ENCODE results near the gene RPS6KL1. TPM values are rescaled to one million over a fixed set of nuclear protein-coding genes. Genes with fewer than 3 reads are reported as not detected.

Gene RPS6KL1
- total RNA-seq, 2 donors from 2014 or later: 4.4 to 10.4 TPM

- no peak for DNase-seq
- no peak for TF ChIP-seq CTCF (conservative IDR thresholded peaks at IDR 0.05)
- Histone ChIP-seq H3K4me1 (ENCODE audit: control insufficient read depth, insufficient read depth, low read length) (peaks cover 11% of the 10 kb centered on the region), H3K27me3 (ENCODE audit: control insufficient read depth, insufficient read depth, low read length, poor library complexity, severe bottlenecking) (peaks cover 24% of the 10 kb centered on the region), H3K27ac (ENCODE audit: low read depth, low read length) (no peak overlapping the region), H3K9me3 (ENCODE audit: control insufficient read depth, low read length) (no peaks in the 10 kb centered on the region), H3K9ac (ENCODE audit: extremely low read depth, low read length, poor library complexity, severe bottlenecking) (no peak overlapping the region), H3K36me3 (ENCODE audit: control insufficient read depth, insufficient read depth, low read length) (no peaks in the 10 kb centered on the region), H3K4me3 (ENCODE audit: low read length) (no peak overlapping the region)
- Mint-ChIP-seq H3K4me3 (peak overlapping the region; percentile 43), H3K4me1 (peaks cover 17% of the 10 kb centered on the region), H3K27me3 (ENCODE audit: insufficient read depth) (peaks cover 15% of the 10 kb centered on the region), H3K9me3 (no peaks in the 10 kb centered on the region), H3K36me3 (ENCODE audit: low read depth) (no peaks in the 10 kb centered on the region), H3K27ac (no peak overlapping the region)
- 66 to 81% methylated on average over 10 to 18 of the region's 18 CpGs for WGBS, 2 experiments (ENCODE audit: insufficient coverage in 1 of 2, insufficient read length in 1 of 2)
Measured at GRCh38 chr14:74954232-74954946, 31.3 kb upstream of the RPS6KL1 start.

- no peak overlapping the region for H3K9ac ChIP-seq (ENCODE audit: extremely low read depth, low read length, poor library complexity, severe bottlenecking)
- no peak for TF ChIP-seq CTCF (conservative IDR thresholded peaks at IDR 0.05)
- DNase-seq: no peak
- no peaks in the 10 kb centered on the region for H3K9me3 ChIP-seq (ENCODE audit: control insufficient read depth, low read length)
- Mint-ChIP-seq H3K36me3 (ENCODE audit: low read depth) (no peaks in the 10 kb centered on the region), H3K27ac (no peak overlapping the region), H3K4me1 (peaks cover 17% of the 10 kb centered on the region), H3K9me3 (no peaks in the 10 kb centered on the region), H3K4me3 (no peak overlapping the region), H3K27me3 (ENCODE audit: insufficient read depth) (peaks cover 13% of the 10 kb centered on the region)
- no peak overlapping the region for H3K4me3 ChIP-seq (ENCODE audit: low read length)
- 93 to 98% methylated on average over 4 to 5 of the region's 5 CpGs for WGBS, 2 experiments (ENCODE audit: insufficient coverage in 1 of 2, insufficient read length in 1 of 2)
- H3K27me3 ChIP-seq (ENCODE audit: control insufficient read depth, insufficient read depth, low read length, poor library complexity, severe bottlenecking): peaks cover 24% of the 10 kb centered on the region
- H3K36me3 ChIP-seq (ENCODE audit: control insufficient read depth, insufficient read depth, low read length): no peaks in the 10 kb centered on the region
- no peak overlapping the region for H3K27ac ChIP-seq (ENCODE audit: low read depth, low read length)
- peaks cover 11% of the 10 kb centered on the region for H3K4me1 ChIP-seq (ENCODE audit: control insufficient read depth, insufficient read depth, low read length)
Measured at GRCh38 chr14:74953686-74954085, 30.6 kb upstream of the RPS6KL1 start.

GRCh38 chr14:74952697-74953484, 29.8 kb upstream of the RPS6KL1 start:
- no peaks in the 10 kb centered on the region for H3K9me3 Mint-ChIP-seq

More at GRCh38 chr14:74952697-74953484, 29.8 kb upstream of the RPS6KL1 start:
- H3K27ac ChIP-seq (ENCODE audit: low read depth, low read length): no peak overlapping the region
- no peaks in the 10 kb centered on the region for H3K9me3 ChIP-seq (ENCODE audit: control insufficient read depth, low read length)
- no peaks in the 10 kb centered on the region for H3K36me3 ChIP-seq (ENCODE audit: control insufficient read depth, insufficient read depth, low read length)
- H3K9ac ChIP-seq (ENCODE audit: extremely low read depth, low read length, poor library complexity, severe bottlenecking): no peak overlapping the region
- 90 to 96% methylated on average over 5 to 18 of the region's 18 CpGs for WGBS, 2 experiments (ENCODE audit: insufficient coverage in 1 of 2, insufficient read length in 1 of 2)
- no peak overlapping the region for H3K27ac Mint-ChIP-seq
- no peak overlapping the region for H3K4me3 Mint-ChIP-seq
- no peaks in the 10 kb centered on the region for H3K36me3 Mint-ChIP-seq (ENCODE audit: low read depth)
- peaks cover 11% of the 10 kb centered on the region for H3K4me1 ChIP-seq (ENCODE audit: control insufficient read depth, insufficient read depth, low read length)
- no peak for TF ChIP-seq CTCF (conservative IDR thresholded peaks at IDR 0.05)
- peaks cover 24% of the 10 kb centered on the region for H3K27me3 ChIP-seq (ENCODE audit: control insufficient read depth, insufficient read depth, low read length, poor library complexity, severe bottlenecking)
- no peak overlapping the region for H3K4me3 ChIP-seq (ENCODE audit: low read length)
- DNase-seq: no peak
- peaks cover 17% of the 10 kb centered on the region for H3K4me1 Mint-ChIP-seq
- H3K27me3 Mint-ChIP-seq (ENCODE audit: insufficient read depth): peaks cover 13% of the 10 kb centered on the region

Measured in endodermal cell (in vitro differentiated cells).